GM18508 (cell line): ENCODE results near the gene MAZ.

Experiments used
- ATAC-seq: cut with Tn5 transposase; IDR thresholded peaks from one replicate; pipeline ENCODE4 v1.9.1; 2021; ENCODE audit warnings: moderate number of reproducible peaks; ENCODE audit not compliant: insufficient read depth, unreplicated experiment

MAZ gene

DNA sequence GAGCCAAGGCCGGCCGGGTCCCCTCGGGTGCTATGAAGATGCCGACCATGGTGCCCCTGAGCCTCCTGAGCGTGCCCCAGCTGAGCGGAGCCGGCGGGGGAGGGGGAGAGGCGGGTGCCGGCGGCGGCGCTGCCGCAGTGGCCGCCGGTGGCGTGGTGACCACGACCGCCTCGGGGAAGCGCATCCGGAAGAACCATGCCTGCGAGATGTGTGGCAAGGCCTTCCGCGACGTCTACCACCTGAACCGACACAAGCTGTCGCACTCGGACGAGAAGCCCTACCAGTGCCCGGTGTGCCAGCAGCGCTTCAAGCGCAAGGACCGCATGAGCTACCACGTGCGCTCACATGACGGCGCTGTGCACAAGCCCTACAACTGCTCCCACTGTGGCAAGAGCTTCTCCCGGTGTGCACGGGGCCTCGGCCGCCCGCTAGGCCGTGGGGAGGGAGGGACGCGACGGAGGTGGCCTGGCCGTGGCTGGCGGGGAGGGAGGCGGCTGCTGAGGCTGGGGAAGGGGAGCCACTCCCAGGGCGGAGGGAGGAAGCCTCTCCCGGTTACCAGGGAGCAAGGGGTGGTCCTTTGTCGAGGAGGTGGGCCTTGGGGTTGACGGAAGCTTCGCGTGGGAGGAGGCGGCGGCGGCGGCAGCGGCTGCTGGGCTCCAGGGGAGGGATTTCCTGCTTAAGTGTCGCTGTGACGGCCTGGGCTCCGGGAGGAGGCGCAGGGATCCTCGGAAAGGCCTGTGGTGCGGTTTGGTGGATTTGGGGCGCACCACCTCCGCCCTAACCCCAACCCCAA lies 1.3 kb downstream of the MAZ start:
- no peak for ATAC-seq

DNA sequence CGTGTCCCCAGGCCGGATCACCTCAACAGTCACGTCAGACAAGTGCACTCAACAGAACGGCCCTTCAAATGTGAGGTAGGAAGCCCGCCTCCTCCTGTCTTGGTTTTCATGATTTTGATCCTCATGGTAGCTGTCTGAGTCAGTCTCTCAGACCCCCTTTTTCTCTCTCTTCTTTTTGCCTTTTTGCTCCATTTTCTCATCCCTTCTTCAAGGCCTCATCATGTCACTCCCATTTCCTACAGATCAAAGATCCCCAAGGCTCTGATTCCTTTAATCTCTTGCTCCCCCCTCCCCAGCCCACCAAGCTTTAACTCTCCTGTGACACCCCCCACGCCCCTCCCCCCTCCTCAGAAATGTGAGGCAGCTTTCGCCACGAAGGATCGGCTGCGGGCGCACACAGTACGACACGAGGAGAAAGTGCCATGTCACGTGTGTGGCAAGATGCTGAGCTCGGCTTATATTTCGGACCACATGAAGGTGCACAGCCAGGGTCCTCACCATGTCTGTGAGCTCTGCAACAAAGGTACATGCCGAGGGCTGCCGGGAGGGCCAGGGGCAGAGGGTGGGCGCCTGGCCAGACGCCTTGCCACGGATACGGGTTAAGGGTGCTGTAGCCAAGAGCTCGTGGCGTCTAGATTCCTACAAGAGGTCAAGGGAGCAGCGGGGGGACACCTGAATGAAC lies 2.0 kb downstream of the MAZ start:
- ATAC-seq: no peak

DNA sequence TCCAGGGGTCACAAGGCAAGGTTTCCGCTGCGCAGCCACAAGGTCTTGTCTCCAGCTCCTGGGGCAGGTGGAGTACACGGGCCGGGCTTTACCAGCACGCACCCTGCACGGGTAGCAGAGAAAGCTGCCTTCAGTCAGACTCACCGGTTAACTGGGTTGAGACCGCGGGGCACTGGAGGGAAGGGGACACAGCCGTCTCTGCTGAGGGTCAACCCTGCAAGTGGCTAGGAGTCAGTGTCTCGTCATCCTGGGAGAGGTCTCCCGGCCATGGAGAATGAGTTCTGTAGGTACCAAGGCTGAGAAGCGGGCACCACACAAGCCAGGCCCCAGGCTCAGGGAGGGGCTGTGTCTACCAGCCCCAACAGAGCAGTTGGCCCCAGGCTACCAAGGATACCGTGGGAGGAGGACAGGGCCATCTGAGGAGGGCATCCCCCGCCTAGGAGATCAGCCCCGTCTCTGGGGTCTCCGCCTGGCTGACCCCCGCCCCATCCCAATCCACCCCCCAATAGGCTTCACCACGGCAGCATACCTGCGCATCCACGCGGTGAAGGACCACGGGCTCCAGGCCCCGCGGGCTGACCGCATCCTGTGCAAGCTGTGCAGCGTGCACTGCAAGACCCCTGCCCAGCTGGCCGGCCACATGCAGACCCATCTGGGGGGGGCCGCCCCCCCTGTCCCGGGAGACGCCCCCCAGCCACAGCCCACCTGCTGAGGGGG lies 2.9 kb downstream of the MAZ start:
- no peak for ATAC-seq

DNA sequence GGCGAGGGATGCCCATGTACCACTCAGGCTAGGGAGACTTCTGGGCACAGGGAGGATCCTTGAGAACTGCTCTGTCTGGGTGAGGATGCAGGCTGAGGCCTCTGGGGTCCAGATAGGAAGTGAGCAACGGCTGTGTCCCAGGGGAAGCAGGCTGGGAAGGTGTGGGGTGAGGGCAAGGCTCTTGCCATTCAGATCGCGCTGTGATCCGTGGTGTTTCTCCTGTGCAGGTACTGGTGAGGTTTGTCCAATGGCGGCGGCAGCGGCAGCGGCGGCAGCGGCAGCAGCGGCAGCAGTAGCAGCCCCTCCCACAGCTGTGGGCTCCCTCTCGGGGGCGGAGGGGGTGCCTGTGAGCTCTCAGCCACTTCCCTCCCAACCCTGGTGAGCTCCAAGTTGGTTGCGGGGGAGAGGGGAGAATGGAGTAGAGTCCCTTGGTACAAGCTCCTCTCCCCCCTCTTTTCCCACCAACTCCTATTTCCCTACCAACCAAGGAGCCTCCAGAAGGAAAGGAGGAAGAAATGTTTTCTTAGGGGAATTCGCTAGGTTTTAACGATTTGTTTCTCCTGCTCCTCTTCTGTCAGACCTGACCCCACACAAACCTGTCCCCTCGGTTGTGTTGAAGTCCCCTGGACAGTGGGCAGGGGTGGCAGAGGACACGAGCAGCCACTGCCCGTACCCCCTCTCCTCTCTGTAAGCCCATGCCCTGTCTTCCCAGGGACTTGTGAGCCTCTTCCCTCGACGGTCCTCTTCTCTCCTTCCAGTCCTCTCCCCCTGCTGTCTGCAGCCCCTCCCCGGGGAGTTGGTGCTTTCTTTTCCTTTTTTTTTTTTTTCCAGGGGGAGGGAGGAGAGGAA lies 3.7 kb downstream of the MAZ start:
- no peak for ATAC-seq

DNA sequence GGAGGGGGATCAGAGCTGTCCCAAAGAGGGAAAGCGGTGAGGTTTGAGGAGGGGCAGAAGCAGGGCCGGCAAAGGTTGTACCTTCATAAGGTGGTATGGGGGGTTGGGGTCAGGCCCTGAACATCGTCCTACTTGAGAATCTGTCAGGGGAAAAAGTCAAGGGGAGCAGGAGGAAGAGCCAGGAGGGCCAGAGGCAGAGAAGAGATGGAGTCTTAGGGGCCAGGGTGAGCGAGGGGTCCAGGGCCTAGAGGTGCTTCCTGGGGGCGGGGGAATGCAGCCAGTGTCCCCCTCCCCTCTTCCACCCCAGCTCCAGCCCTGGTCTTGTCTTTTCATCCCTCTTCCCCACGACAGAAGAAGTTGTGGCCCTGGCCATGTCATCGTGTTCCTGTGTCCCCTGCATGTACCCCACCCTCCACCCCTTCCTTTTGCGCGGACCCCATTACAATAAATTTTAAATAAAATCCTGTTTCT lies 4.4 kb downstream of the MAZ start:
- ATAC-seq: no peak

DNA sequence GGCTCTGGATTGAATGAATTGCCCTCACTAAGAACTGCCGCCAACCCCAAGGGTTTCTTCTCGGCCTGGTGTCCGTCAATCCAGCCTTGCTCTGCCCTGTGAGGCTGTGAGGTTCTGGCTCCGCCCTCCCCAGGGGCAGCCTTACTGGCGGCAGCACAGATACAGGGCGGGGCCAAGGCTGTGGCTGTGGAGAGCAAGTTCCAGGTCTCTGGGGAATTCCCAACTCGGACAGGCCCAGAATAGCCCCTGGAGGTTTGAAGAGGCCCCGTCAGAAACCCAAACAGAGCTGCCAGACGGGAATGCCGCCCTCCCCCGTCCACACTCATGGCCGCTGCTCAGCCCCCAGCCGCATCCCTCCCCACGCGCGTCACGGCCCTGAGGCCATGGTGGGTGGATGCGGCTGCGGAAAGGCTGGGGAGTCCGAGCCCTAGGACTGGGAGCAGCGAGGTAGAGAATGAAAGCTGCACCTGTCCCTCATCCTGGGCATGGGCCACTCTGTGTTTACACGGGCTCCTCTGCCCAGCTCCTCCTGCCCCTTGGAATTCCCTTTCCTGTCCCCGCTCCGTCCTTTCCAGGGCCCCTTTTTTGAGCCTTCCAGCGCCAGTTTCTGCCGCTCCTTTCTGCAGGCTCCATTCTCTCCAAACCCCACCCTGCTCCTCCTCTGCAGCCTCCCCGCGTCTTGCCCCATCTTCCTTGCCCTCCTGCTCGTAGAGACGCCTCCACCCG lies 5.0 kb downstream of the MAZ start:
- no peak for ATAC-seq

DNA sequence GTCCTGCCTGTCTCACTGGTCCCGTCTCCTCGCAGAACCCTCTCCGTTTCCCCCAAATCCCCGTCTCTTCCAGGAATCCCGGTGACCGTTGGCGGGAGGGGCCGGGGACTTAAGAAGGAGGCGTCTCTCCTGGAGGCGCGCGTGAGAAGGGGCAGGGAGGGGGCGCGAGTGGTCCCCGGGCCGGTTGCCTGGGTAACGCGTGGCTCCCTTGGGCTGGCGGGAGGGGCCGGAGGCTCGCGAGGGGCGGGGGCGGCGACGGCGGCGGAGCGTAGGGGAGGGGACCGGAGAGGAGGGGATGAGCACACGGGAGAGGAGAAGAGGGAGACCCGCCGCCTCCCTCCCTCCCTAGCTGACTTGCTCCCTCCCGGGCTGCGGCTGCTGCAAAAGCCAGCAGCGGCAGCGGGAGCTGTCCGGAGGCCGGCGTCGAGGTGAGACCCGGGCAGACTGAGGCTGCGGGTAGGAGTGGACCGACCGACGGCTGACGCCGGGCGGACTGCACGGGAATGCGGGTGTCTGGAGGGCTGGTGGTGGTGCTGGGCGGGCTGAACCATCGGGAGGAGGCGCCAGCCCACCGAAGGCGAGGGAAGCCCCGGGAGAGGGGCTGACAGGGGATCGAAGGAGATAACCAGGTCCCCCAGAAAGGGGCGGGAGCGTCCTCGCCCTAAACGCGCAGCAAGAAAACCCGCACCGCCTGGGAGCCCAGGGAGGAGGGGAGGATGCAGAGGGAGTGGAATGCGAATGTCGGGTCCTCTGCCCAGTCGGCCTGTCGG lies 5.8 kb downstream of the MAZ start, which contains the start of gene PRRT2:
Gene PRRT2 (plus strand): TSS at position 298 of the 770 bp plus-strand sequence. CDS start 862 bp downstream, outside the sequence.
- ATAC-seq: no peak

DNA sequence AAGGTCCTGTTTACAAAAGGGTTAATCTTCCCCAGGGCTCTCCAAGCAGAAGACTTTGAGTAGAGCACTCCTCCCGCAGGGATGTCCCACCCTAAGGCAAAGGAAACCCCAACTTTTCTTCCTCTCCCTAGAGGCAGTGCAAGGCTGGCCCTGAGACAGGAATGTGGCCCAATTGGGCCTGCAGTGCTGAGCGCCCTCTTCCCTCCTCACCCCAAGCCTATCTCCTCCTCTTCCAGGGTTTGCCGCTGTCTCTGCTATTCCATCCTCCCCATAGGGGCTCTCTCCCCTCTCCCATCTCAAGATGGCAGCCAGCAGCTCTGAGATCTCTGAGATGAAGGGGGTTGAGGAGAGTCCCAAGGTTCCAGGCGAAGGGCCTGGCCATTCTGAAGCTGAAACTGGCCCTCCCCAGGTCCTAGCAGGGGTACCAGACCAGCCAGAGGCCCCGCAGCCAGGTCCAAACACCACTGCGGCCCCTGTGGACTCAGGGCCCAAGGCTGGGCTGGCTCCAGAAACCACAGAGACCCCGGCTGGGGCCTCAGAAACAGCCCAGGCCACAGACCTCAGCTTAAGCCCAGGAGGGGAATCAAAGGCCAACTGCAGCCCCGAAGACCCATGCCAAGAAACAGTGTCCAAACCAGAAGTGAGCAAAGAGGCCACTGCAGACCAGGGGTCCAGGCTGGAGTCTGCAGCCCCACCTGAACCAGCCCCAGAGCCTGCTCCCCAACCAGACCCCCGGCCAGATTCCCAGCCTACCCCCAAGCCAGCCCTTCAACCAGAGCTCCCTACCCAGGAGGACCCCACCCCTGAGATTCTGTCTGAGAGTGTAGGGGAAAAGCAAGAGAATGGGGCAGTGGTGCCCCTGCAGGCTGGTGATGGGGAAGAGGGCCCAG lies 6.7 kb downstream of the MAZ start:
- no peak for ATAC-seq

DNA sequence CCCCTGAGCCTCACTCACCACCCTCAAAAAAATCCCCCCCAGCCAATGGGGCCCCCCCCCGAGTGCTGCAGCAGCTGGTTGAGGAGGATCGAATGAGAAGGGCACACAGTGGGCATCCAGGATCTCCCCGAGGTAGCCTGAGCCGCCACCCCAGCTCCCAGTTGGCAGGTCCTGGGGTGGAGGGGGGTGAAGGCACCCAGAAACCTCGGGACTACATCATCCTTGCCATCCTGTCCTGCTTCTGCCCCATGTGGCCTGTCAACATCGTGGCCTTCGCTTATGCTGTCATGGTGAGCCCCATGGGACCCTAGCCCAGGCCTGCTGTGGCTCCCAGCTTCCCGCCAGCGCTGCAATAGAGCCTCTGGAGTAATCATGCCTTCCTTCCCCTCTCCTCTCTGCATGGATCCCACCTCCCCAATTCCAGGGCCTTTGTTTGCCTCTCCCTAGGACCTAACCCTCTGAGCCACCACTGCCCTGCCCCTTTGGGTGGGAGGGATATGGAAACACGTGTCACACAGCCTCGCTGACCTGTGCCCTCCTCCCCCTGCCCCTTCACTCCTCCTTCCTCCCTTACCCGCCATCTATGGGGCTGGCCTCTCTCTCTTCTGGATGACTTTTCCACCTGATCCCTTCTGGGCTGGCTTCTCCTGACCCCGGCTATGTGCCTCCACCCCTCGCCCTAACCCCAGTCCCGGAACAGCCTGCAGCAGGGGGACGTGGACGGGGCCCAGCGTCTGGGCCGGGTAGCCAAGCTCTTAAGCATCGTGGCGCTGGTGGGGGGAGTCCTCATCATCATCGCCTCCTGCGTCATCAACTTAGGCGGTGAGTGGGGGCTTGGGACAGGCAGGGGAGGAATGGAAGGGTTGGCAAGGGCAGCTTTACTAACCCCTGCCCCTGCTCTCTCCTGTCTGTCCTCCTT lies 7.6 kb downstream of the MAZ start:
- ATAC-seq: no peak

DNA sequence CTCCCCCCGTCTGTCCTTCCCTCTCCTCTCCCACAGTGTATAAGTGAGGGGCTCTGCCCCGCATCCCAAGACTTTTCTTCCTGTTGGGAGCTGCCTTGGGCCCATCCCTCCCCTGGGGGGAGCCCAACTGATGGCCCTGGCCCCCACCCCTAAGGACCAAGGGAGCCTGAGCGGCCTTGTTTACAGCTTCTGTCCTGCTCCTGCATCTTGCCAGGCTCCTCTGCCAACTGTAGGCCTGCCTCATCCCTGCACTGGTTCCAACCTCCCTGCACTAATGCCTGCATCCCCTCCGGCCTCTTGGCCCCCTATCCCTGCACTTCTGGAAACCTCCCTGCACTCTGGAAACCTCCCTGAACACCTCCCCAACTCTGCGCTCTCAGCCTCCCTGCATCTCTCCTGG lies 8.3 kb downstream of the MAZ start:
- no peak for ATAC-seq

DNA sequence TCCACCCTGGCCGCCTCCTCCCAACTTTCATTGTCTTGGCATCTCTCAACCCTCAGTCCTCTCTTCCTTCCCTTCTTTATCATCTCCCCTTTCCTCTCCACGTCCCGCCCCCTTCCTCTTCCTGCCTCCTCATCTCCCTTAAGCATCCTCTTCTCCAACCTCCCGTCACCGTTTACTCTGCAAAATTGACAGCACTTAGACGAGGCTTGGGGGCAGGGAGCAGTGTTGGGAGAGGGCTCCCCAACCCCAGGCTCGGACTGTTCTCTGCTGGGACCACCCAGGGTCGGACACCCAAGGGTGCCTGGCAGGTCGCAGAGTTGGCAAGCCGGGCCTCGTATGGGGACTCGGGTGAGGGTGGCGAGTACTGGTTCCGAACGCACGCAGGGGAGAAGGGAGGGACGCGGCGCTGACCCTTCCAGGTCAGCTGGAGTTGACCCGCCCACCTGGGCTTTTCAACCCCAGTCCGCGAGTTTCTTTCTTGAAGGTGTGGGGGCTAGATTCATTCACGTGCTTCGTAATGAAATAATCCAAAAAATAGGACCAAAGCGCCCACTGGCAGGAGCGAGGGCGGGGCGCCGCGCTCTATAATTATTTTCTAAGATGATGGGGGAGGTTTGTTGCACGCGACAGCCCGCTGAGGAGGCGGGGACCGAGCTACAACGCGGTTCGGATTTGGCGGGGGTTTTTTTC lies 8.8 kb downstream of the MAZ start:
- no peak for ATAC-seq

DNA sequence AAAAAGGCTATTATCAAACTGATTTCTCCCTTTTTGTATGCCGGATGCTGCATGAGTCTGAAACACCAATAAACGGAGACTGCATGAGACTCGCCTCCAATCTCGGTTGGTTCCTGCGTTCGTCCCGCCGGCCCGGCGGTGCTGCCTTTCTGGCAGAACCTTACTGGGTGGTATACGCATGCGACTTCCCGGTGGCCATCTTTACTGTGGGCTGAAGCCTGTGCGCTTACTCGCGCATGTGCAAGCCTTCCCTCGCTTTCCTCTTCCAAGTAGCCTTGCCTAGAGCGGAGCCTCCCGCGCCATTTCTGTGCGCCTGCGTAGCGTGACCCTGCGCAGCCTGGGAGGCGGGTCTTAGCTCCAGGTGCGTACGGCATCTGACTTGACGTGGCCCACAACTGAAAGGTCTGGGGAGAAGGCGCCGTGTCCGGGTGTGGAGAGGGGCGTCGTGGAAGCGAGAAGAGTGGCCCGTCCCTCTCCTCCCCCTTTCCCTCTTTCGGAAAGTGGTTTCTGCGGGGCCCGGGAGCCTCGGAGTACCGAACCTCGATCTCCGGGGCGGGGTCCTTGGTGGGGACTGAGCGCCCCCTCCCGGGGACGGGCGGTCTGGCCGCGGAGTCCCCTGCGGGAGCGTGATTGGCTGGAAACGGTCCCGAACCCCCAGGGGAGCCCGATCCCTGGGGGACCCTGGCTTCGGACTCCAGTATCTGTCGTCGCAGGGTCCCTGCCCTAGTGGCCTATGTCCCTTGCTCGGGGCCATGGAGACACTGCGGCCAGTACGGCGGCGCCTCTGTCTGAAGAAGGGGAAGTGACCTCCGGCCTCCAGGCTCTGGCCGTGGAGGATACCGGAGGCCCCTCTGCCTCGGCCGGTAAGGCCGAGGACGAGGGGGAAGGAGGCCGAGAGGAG lies 9.7 kb downstream of the MAZ start, which contains the start of gene PAGR1:
Gene PAGR1 (plus strand): TSS at position 360 of the 901 bp plus-strand sequence. CDS start 374 bp downstream, at position 734.
- peak; percentile 40 for ATAC-seq

DNA sequence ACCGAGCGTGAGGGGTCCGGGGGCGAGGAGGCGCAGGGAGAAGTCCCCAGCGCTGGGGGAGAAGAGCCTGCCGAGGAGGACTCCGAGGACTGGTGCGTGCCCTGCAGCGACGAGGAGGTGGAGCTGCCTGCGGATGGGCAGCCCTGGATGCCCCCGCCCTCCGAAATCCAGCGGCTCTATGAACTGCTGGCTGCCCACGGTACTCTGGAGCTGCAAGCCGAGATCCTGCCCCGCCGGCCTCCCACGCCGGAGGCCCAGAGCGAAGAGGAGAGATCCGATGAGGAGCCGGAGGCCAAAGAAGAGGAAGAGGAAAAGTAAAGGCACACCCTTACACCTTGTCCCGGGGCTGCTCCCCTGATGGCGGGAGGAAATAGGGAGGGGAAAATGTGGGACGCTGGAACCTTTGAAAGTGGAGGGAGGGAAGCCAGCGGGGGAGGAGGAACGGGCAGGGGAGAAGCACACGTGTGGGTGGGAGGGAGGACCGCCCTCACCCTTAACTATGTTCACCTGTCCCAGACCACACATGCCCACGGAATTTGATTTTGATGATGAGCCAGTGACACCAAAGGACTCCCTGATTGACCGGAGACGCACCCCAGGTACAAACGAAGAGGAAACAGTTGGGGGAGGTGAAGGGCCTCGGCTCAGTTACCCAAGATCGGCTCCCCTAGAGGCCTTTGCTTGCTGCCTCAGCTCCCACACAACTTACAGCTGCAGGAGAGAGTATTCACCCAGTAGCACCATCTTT lies 10.5 kb downstream of the MAZ start:
- ATAC-seq: no peak

DNA sequence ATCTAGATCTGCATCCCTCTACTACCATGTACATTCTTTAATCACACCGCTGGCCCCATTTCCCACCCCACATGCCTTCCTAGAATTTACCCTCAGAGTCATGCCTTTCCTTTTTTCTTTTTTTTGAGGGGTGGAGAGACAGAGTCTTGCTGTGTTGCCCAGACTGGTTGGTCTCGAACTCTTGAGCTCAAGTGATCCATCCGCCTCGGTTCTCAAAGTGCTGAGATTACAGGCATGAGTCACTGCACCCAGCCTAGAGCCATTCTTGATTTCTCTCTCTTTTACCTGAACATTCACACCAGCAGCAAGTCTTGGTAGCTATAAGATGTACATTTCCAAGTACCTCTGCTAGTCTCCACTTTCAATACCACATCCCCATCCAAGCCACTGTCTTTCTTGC lies 11.8 kb downstream of the MAZ start:
- ATAC-seq: no peak
